ENCODE results near the gene CT47C1.

DNA sequence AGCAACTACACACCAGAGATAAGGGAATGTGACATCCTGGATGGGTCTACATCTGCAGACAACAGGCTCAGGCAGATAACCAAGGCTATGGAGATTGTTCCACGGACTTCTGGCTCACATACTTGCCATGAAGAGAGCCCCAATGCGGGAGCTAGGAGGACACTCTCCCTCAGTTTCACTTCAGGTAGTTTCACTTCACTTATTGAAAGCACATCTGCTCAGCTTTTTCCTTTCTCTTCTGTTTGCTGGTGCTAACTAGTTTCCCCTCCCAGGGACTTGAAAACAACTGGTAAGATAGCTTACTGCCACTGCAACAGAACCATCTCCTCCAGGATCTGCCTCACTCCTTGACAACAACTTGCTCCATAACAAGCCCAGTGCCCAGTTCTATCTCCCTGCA, 1.4 kb upstream of the CT47C1 start:
- TF ChIP-seq, protein P1, sequence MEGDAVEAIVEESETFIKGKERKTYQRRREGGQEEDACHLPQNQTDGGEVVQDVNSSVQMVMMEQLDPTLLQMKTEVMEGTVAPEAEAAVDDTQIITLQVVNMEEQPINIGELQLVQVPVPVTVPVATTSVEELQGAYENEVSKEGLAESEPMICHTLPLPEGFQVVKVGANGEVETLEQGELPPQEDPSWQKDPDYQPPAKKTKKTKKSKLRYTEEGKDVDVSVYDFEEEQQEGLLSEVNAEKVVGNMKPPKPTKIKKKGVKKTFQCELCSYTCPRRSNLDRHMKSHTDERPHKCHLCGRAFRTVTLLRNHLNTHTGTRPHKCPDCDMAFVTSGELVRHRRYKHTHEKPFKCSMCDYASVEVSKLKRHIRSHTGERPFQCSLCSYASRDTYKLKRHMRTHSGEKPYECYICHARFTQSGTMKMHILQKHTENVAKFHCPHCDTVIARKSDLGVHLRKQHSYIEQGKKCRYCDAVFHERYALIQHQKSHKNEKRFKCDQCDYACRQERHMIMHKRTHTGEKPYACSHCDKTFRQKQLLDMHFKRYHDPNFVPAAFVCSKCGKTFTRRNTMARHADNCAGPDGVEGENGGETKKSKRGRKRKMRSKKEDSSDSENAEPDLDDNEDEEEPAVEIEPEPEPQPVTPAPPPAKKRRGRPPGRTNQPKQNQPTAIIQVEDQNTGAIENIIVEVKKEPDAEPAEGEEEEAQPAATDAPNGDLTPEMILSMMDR (IDR thresholded peaks at IDR 0.05), result no peak
- TF ChIP-seq POLR2A (IDR thresholded peaks at IDR 0.05), result no peak
